Calu3 (cell line): Measurements from ENCODE around the gene OLFML3. TPM values are rescaled to one million over a fixed set of nuclear protein-coding genes. Genes with fewer than 3 reads are reported as not detected.

Experiments
- BruUV-seq: library from RNA; stranded (reverse); fragments of 400-500 nt; replicated peaks from 2 replicates; lab custom pipeline; 2021; lab: Mats Ljungman, UMichigan
- CTCF ChIA-PET: fragments of 300-600 bp; sonication (Branson Sonifier 250); formaldehyde crosslinking; loops from one replicate; lab custom pipeline; 2022; ENCODE audit warnings: antibody characterized with exemption; lab: Charles Lee
- DNase-seq: peaks from one replicate; pipeline ENCODE4 v3.0.0; 2022
- H3K27ac Mint-ChIP-seq: one replicate; pipeline ENCODE4 v1.8.0; 2022; ENCODE audit warnings: mixed read lengths; ENCODE audit not compliant: unreplicated experiment
- H3K27me3 Mint-ChIP-seq: one replicate; pipeline ENCODE4 v1.8.0; 2022; ENCODE audit warnings: mixed read lengths; ENCODE audit not compliant: unreplicated experiment
- H3K36me3 Mint-ChIP-seq: one replicate; pipeline ENCODE4 v1.8.0; 2022; ENCODE audit warnings: mild to moderate bottlenecking, moderate library complexity, mixed read lengths; ENCODE audit not compliant: insufficient read depth, unreplicated experiment
- H3K4me1 Mint-ChIP-seq: one replicate; pipeline ENCODE4 v1.8.0; 2022; ENCODE audit warnings: mild to moderate bottlenecking, low read depth, mixed read lengths; ENCODE audit not compliant: unreplicated experiment
- H3K4me3 Mint-ChIP-seq: one replicate; pipeline ENCODE4 v1.8.0; 2022; ENCODE audit warnings: mild to moderate bottlenecking, low read depth, moderate library complexity, mixed read lengths; ENCODE audit not compliant: unreplicated experiment
- H3K9me3 Mint-ChIP-seq: one replicate; pipeline ENCODE4 v1.8.0; 2022; ENCODE audit warnings: low read depth, mixed read lengths; ENCODE audit not compliant: unreplicated experiment
- CTCF ChIP-seq: fragments of 200-600 bp; IDR thresholded peaks from one replicate; pipeline ENCODE4 v1.8.0; 2022; ENCODE audit warnings: antibody characterized with exemption; ENCODE audit not compliant: unreplicated experiment
- intact Hi-C: fragments of 100-400 bp; cut with micrococcal nuclease; formaldehyde crosslinking; loops from one replicate; pipeline ENCODE4 v1.10.0; 2022; ENCODE audit not compliant: unreplicated experiment
- total RNA-seq: library from RNA; stranded (reverse); gene quantifications from 2 replicates; pipeline ENCODE4 v1.2.3, GENCODE V29; 2022

OLFML3 gene
- total RNA-seq, 1 experiment from 2014 or later = not detected

DNA sequence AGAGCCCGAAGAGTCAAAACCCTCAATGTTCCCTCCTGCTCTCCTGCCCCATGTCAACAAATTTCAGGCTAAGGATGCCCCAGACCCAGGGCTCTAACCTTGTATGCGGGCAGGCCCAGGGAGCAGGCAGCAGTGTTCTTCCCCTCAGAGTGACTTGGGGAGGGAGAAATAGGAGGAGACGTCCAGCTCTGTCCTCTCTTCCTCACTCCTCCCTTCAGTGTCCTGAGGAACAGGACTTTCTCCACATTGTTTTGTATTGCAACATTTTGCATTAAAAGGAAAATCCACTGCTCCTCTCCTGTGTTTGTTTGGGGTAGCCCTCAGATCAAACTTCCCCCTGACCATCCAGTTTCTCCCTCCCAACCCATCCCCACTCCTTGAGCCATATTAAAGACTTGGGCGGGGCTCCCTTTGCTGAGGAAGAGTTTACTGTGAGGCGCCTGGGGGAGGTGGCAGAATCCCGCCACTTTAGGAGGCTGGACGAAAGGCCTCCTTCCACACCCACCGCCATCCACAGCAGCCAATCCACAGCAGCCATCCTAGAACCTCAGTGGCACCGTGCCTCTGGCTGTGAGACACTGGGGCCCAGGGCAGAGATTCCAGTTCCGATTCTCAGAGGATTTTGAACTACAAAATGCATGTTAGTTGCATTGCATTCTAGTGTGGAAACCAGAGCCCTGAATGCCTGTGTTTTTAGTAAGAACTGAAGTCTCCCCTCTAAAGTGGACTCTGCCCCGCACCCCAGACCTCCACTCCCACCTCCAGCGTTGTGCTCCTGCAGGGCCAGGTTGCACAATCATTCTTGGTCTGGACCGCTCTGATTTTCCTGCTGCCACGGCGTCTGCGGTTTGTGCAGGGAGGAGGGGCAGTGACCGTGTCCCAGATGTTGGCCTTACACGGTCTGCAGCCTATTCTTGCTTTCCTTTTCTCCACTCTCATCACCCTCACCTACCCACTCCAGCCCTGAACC, 3.0 kb downstream of the OLFML3 start:
- Mint-ChIP-seq H3K4me3 (no peak overlapping the region), H3K4me1 (peaks cover 8% of the 10 kb centered on the region), H3K9me3 (no peaks in the 10 kb centered on the region), H3K36me3 (no peaks in the 10 kb centered on the region), H3K27ac (no peak overlapping the region), H3K27me3 (peaks cover 52% of the 10 kb centered on the region)
- TF ChIP-seq CTCF = no peak
- CTCF ChIA-PET = no interaction called here
- peak; percentile 6 for DNase-seq
- BruUV-seq = no TSS peak
- intact Hi-C loops = no loop called here

DNA sequence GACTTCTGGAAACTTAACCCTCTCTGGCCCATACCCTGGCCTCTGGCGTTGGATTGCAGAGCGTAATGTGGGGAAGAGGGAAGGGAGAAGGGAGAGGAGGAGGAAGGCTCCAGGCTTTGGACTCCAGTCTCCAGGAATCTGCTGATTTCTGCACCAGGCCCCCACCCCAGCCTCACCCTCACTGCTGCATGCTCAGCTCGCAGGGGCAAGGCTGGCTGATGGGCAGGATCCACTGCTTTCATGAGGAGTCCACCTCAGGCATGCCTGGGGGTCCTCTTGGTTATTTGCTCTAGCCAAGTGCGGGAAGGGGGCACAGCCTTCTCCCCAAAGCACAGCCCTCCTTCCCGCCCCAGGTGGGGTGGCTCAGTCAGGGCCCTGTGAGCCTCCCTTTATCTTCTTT, 3.7 kb downstream of the OLFML3 start:
- no peaks in the 10 kb centered on the region for H3K36me3 Mint-ChIP-seq
- H3K4me3 Mint-ChIP-seq = no peak overlapping the region
- H3K9me3 Mint-ChIP-seq = no peaks in the 10 kb centered on the region
- H3K4me1 Mint-ChIP-seq = peaks cover 8% of the 10 kb centered on the region
- intact Hi-C loops = no loop called here
- TF ChIP-seq CTCF = no peak
- no peak for DNase-seq
- H3K27ac Mint-ChIP-seq = no peak overlapping the region
- no TSS peak for BruUV-seq
- CTCF ChIA-PET = no interaction called here
- peaks cover 54% of the 10 kb centered on the region for H3K27me3 Mint-ChIP-seq

DNA sequence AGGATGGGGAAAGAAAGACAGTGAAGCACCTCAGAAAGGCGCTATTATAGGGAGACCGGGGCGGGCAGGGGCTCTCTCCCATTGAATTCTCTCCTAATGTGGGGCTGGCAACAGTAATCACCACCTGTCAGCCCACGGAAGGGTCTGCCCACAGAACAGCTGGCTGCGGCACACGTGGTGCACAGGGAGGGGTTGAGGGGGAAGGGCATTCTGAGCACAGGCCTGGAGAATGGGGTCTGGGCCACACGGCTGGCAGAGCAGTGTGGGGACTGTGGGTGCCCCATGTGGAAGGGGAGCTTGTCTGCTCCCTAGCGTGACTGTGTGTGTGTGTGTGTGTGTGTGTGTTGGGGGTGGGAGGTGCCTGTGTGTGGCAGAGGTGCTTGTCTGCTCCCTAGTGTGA, 4.1 kb downstream of the OLFML3 start:
- BruUV-seq = no TSS peak
- CTCF ChIA-PET = no interaction called here
- peaks cover 55% of the 10 kb centered on the region for H3K27me3 Mint-ChIP-seq
- peaks cover 8% of the 10 kb centered on the region for H3K4me1 Mint-ChIP-seq
- TF ChIP-seq CTCF = no peak
- intact Hi-C loops = no loop called here
- H3K4me3 Mint-ChIP-seq = no peak overlapping the region
- no peak for DNase-seq
- H3K36me3 Mint-ChIP-seq = no peaks in the 10 kb centered on the region
- no peaks in the 10 kb centered on the region for H3K9me3 Mint-ChIP-seq
- no peak overlapping the region for H3K27ac Mint-ChIP-seq

GRCh38 chr1:113983826-113984225, 4.6 kb downstream of the OLFML3 start:
- no peak overlapping the region for H3K27ac Mint-ChIP-seq
- intact Hi-C loops = no loop called here
- no TSS peak for BruUV-seq
- DNase-seq = no peak
- H3K4me3 Mint-ChIP-seq = no peak overlapping the region
- CTCF ChIA-PET = no interaction called here
- no peak for TF ChIP-seq CTCF
- H3K36me3 Mint-ChIP-seq = no peaks in the 10 kb centered on the region
- peaks cover 60% of the 10 kb centered on the region for H3K27me3 Mint-ChIP-seq
- H3K9me3 Mint-ChIP-seq = no peaks in the 10 kb centered on the region
- H3K4me1 Mint-ChIP-seq = peaks cover 7% of the 10 kb centered on the region
